Smooth muscle cell (in vitro differentiated cells): ENCODE data around the gene FAM107B. TPM values are rescaled to one million over a fixed set of nuclear protein-coding genes. Genes with fewer than 3 reads are reported as not detected.

Source experiments
- DNase-seq: peaks from one replicate; lab custom pipeline; 2025; ENCODE audit not compliant: unreplicated experiment; lab: John Stamatoyannopoulos, UW
- H2AFZ ChIP-seq: fragments of 200-600 bp; sonication (generic); 2 replicates; pipeline ENCODE4 v1.6.0; 2016; ENCODE audit warnings: antibody characterized with exemption, low read depth, mild to moderate bottlenecking
- H3F3A ChIP-seq: fragments of 200-600 bp; sonication (generic); 2 replicates; pipeline ENCODE4 v1.6.0; 2017; ENCODE audit warnings: antibody characterized with exemption, low read depth
- H3K27ac ChIP-seq: fragments of 200-600 bp; sonication (generic); 2 replicates; pipeline ENCODE4 v1.5.1; 2016; ENCODE audit warnings: low read depth, mild to moderate bottlenecking
- H3K27me3 ChIP-seq: fragments of 200-600 bp; sonication (generic); 2 replicates; pipeline ENCODE4 v1.6.1; 2016; ENCODE audit warnings: low read depth, mild to moderate bottlenecking
- H3K36me3 ChIP-seq: fragments of 200-600 bp; sonication (generic); 2 replicates; pipeline ENCODE4 v1.5.1; 2016; ENCODE audit warnings: low read depth
- H3K4me1 ChIP-seq: fragments of 200-600 bp; sonication (generic); 2 replicates; pipeline ENCODE4 v1.5.1; 2016; ENCODE audit warnings: low read depth
- H3K4me2 ChIP-seq: fragments of 200-600 bp; sonication (generic); 2 replicates; pipeline ENCODE4 v1.6.0; 2016; ENCODE audit warnings: mild to moderate bottlenecking
- H3K4me3 ChIP-seq: fragments of 200-600 bp; sonication (generic); 2 replicates; pipeline ENCODE4 v1.5.1; 2016; ENCODE audit warnings: mild to moderate bottlenecking
- H3K79me2 ChIP-seq: fragments of 200-600 bp; sonication (generic); 2 replicates; pipeline ENCODE4 v1.6.0; 2016; ENCODE audit warnings: low read depth, mild to moderate bottlenecking
- H3K9ac ChIP-seq: fragments of 200-600 bp; sonication (generic); 2 replicates; pipeline ENCODE4 v1.6.0; 2016; ENCODE audit warnings: low read depth
- H3K9me3 ChIP-seq: fragments of 200-600 bp; sonication (generic); replicated peaks from 2 replicates; pipeline ENCODE4 v1.5.1; 2016; ENCODE audit warnings: low read depth
- H4K20me1 ChIP-seq: fragments of 200-600 bp; sonication (generic); 2 replicates; pipeline ENCODE4 v1.6.0; 2016; ENCODE audit warnings: low read depth
- CTCF ChIP-seq: fragments of 200-600 bp; sonication (generic); IDR thresholded peaks from 2 replicates; pipeline ENCODE4 v1.5.1; 2017; ENCODE audit warnings: borderline replicate concordance, mild to moderate bottlenecking, antibody characterized with exemption; ENCODE audit not compliant: insufficient read depth, poor library complexity, severe bottlenecking
- WGBS: methylation state at CpG from one replicate; pipeline ENCODE4 v1.1.7; 2016; ENCODE audit warnings: low lambda C conversion rate; 5-methylcytosine and 5-hydroxymethylcytosine counted together
- polyA plus RNA-seq: library from polyadenylated mRNA; unstranded; fragments of >200 nt; fragmentation: Nextera tagmentation; extraction: Ambion mirVana; gene quantifications from 2 replicates; pipeline ENCODE4 v1.2.1, GENCODE V29; 2016
- total RNA-seq: library from RNA; depleted of rRNA; stranded (reverse); fragments of >200 nt; gene quantifications from 2 replicates; pipeline ENCODE4 v1.2.3, GENCODE V29; 2014

FAM107B gene
- total and polyA plus RNA-seq, 2 experiments from 2014 or later = 8.7 to 9.0 TPM

- Histone ChIP-seq H3K4me1 (no peaks in the 10 kb centered on the region), H3K27ac (no peak overlapping the region), H2AFZ (no peak overlapping the region), H3K9ac (no peak overlapping the region), H3F3A (no peaks in the 10 kb centered on the region), H3K9me3 (no peaks in the 10 kb centered on the region), H3K4me2 (no peak overlapping the region), H3K79me2 (no peaks in the 10 kb centered on the region), H4K20me1 (no peaks in the 10 kb centered on the region), H3K36me3 (no peaks in the 10 kb centered on the region), H3K27me3 (no peaks in the 10 kb centered on the region), H3K4me3 (no peak overlapping the region)
- TF ChIP-seq CTCF = no peak
- 59% methylated on average over 11 of the region's 11 CpGs for WGBS
- DNase-seq = no peak
Measured at GRCh38 chr10:14737808-14738545, 36.7 kb downstream of the FAM107B start.

GRCh38 chr10:14736600-14737081 lies 38.1 kb downstream of the FAM107B start:
- Histone ChIP-seq H3F3A (no peaks in the 10 kb centered on the region), H3K27me3 (no peaks in the 10 kb centered on the region), H3K27ac (peak overlapping the region; percentile 90), H3K36me3 (no peaks in the 10 kb centered on the region), H2AFZ (peak overlapping the region; percentile 70), H3K9me3 (no peaks in the 10 kb centered on the region), H3K79me2 (no peaks in the 10 kb centered on the region), H3K4me3 (no peak overlapping the region), H4K20me1 (no peaks in the 10 kb centered on the region), H3K4me2 (peak overlapping the region; percentile 63), H3K9ac (peak overlapping the region; percentile 60), H3K4me1 (no peaks in the 10 kb centered on the region)
- peak; percentile 5 for DNase-seq
- no peak for TF ChIP-seq CTCF
- 16% methylated on average over 4 of the region's 4 CpGs for WGBS

GRCh38 chr10:14736043-14736442 lies 38.7 kb downstream of the FAM107B start:
- Histone ChIP-seq H3K4me2 (peak overlapping the region; percentile 63), H3K9ac (no peak overlapping the region), H3F3A (no peaks in the 10 kb centered on the region), H2AFZ (peak overlapping the region; percentile 35), H3K27me3 (no peaks in the 10 kb centered on the region), H3K27ac (peak overlapping the region; percentile 90), H3K36me3 (no peaks in the 10 kb centered on the region), H4K20me1 (no peaks in the 10 kb centered on the region), H3K79me2 (no peaks in the 10 kb centered on the region), H3K9me3 (no peaks in the 10 kb centered on the region), H3K4me3 (no peak overlapping the region), H3K4me1 (no peaks in the 10 kb centered on the region)
- TF ChIP-seq CTCF = no peak
- DNase-seq = no peak
- WGBS = 97% methylated on average over 2 of the region's 2 CpGs
